GM21619 (cell line): Measurements from ENCODE around the gene SLC10A2.
A peak's percentile ranks its signal among the peaks of the same experiment; 100 is the strongest.

Source experiments
- ATAC-seq: cut with Tn5 transposase; IDR thresholded peaks from one replicate; pipeline ENCODE4 v1.9.1; 2021; ENCODE audit not compliant: unreplicated experiment

SLC10A2 gene

GRCh38 chr13:103055166-103055565, 11.1 kb downstream of the SLC10A2 start:
- no peak for ATAC-seq

- no peak for ATAC-seq
Observed at GRCh38 chr13:103046676-103047075, 19.5 kb downstream of the SLC10A2 start.

- ATAC-seq, result no peak
Observed at GRCh38 chr13:103044056-103044455, 22.2 kb downstream of the SLC10A2 start.

GRCh38 chr13:103040006-103040405, 26.2 kb downstream of the SLC10A2 start:
- no peak for ATAC-seq

GRCh38 chr13:103039183-103039582, 27.0 kb downstream of the SLC10A2 start:
- no peak for ATAC-seq

GRCh38 chr13:103036268-103036667, 29.9 kb downstream of the SLC10A2 start:
- ATAC-seq, result no peak

- ATAC-seq, result no peak
Observed at GRCh38 chr13:103033999-103034398, 32.2 kb downstream of the SLC10A2 start.

GRCh38 chr13:103031332-103031873, 34.8 kb downstream of the SLC10A2 start:
- peak; percentile 88 for ATAC-seq

- no peak for ATAC-seq
Observed at GRCh38 chr13:103030776-103031175, 35.4 kb downstream of the SLC10A2 start.

- no peak for ATAC-seq
Observed at GRCh38 chr13:103029798-103030197, 36.4 kb downstream of the SLC10A2 start.

GRCh38 chr13:103022336-103022735, 43.9 kb downstream of the SLC10A2 start:
- no peak for ATAC-seq

- ATAC-seq, result no peak
Observed at GRCh38 chr13:103018556-103018955, 47.7 kb downstream of the SLC10A2 start.

GRCh38 chr13:103012646-103013045, 53.6 kb downstream of the SLC10A2 start:
- ATAC-seq, result no peak

GRCh38 chr13:103009051-103009840, 57.0 kb downstream of the SLC10A2 start:
- no peak for ATAC-seq

- no peak for ATAC-seq
Observed at GRCh38 chr13:103007427-103007762, 58.8 kb downstream of the SLC10A2 start.

- peak; percentile 91 for ATAC-seq
Observed at GRCh38 chr13:103006641-103007426, 59.4 kb downstream of the SLC10A2 start.

GRCh38 chr13:103004661-103005345, 61.4 kb downstream of the SLC10A2 start:
- ATAC-seq, result no peak

GRCh38 chr13:103003631-103004030, 62.6 kb downstream of the SLC10A2 start:
- ATAC-seq, result no peak

- no peak for ATAC-seq
Observed at GRCh38 chr13:103002279-103002678, 63.9 kb downstream of the SLC10A2 start.

GRCh38 chr13:103000157-103000556, 66.1 kb downstream of the SLC10A2 start:
- no peak for ATAC-seq

GRCh38 chr13:102999499-102999898, 66.7 kb downstream of the SLC10A2 start:
- ATAC-seq, result no peak
